Uterus (tissue), 4 donors: ENCODE results near the gene GPR135. TPM values are rescaled to one million over a fixed set of nuclear protein-coding genes. Genes with fewer than 3 reads are reported as not detected.

ENCODE experiments used
- DNase-seq, 2 donors: peaks; one replicate each; pipeline ENCODE4 v3.0.0-alpha.2; 2019 to 2020
- H3K27ac ChIP-seq, 2 donors: fragments of 200-600 bp; sonication (generic); 1 replicate in 1 of 2; 2 replicates in 1 of 2; pipeline ENCODE4 v1.5.1; 2016 to 2018
- H3K27me3 ChIP-seq, 2 donors: fragments of 200-600 bp; sonication (generic); one replicate each; pipeline ENCODE4 v1.5.1; 2018 to 2019; ENCODE audit warnings: control low read depth in 1 of 2
- H3K36me3 ChIP-seq, 2 donors: fragments of 200-600 bp; sonication (generic); one replicate each; pipeline ENCODE4 v1.5.1; 2019; ENCODE audit warnings: control low read depth in 1 of 2
- H3K4me1 ChIP-seq, 2 donors: fragments of 200-600 bp; sonication (generic); one replicate each; pipeline ENCODE4 v1.5.1; 2018 to 2019; ENCODE audit warnings: control low read depth in 1 of 2
- H3K4me3 ChIP-seq, 2 donors: fragments of 200-600 bp; sonication (generic); 1 replicate in 1 of 2; 2 replicates in 1 of 2; pipeline ENCODE4 v1.5.1; 2018 to 2019; ENCODE audit warnings: mild to moderate bottlenecking in 1 of 2
- H3K9me3 ChIP-seq, 2 donors: fragments of 200-600 bp; sonication (generic); one replicate each; pipeline ENCODE4 v1.5.1; 2019; ENCODE audit warnings: control low read depth in 1 of 2
- POLR2A ChIP-seq, 2 donors: fragments of 450-650 bp; IDR thresholded peaks; one replicate each; pipeline ENCODE4 v1.6.1; 2016; ENCODE audit warnings: antibody characterized with exemption in 2 of 2, mild to moderate bottlenecking in 1 of 2, moderate library complexity in 1 of 2
- intact Hi-C: fragments of 100-400 bp; cut with DNase I; formaldehyde crosslinking; loops from one replicate; pipeline ENCODE4 v1.15.1; 2023; ENCODE audit warnings: low total_unique reads
- total RNA-seq, 4 donors: library from RNA; depleted of rRNA in 3 of 4; stranded (reverse); fragments of >200 nt in 3 of 4; gene quantifications; one replicate each; pipeline versions ENCODE4 v1.1.0 to v1.2.4, GENCODE V29; 2014 to 2023
- TF ChIP-seq, protein P1 (sequence below), 4 experiments: fragments of 200-600 bp in 2 of 4; fragments of 450-650 bp in 2 of 4; sonication (generic) in 2 of 4; IDR thresholded peaks; one replicate each; pipeline ENCODE4 v1.5.1; 2016 to 2019; ENCODE audit warnings: antibody characterized with exemption in 4 of 4, mild to moderate bottlenecking in 2 of 4, moderate library complexity in 1 of 4
- donor health status: DM: yes; HTN: yes; CAD: no.

GPR135 gene
- total RNA-seq, 4 donors from 2014 or later: 2.9 to 10.2 (median 4.5) TPM

- Histone ChIP-seq H3K9me3 (no peaks in the 10 kb centered on the region), H3K4me1 (no peaks in the 10 kb centered on the region), H3K27ac (no peak overlapping the region), H3K4me3 (no peak overlapping the region), H3K27me3 (no peaks in the 10 kb centered on the region), H3K36me3 (no peaks in the 10 kb centered on the region)
- no peak for DNase-seq
- intact Hi-C loops: no loop called here
- no peak for TF ChIP-seq POLR2A (IDR thresholded peaks at IDR 0.05)
- TF ChIP-seq, protein P1, sequence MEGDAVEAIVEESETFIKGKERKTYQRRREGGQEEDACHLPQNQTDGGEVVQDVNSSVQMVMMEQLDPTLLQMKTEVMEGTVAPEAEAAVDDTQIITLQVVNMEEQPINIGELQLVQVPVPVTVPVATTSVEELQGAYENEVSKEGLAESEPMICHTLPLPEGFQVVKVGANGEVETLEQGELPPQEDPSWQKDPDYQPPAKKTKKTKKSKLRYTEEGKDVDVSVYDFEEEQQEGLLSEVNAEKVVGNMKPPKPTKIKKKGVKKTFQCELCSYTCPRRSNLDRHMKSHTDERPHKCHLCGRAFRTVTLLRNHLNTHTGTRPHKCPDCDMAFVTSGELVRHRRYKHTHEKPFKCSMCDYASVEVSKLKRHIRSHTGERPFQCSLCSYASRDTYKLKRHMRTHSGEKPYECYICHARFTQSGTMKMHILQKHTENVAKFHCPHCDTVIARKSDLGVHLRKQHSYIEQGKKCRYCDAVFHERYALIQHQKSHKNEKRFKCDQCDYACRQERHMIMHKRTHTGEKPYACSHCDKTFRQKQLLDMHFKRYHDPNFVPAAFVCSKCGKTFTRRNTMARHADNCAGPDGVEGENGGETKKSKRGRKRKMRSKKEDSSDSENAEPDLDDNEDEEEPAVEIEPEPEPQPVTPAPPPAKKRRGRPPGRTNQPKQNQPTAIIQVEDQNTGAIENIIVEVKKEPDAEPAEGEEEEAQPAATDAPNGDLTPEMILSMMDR (IDR thresholded peaks at IDR 0.05): no peak
Measured at GRCh38 chr14:59475709-59476108, 10.5 kb upstream of the GPR135 start.

- no peaks in the 10 kb centered on the region for H3K27me3 ChIP-seq
- H3K27ac ChIP-seq: peak overlapping the region in 1 of 2 donors; percentile 34
- TF ChIP-seq, protein P1 (IDR thresholded peaks at IDR 0.05): no peak
- no peak for TF ChIP-seq POLR2A (IDR thresholded peaks at IDR 0.05)
- no peaks in the 10 kb centered on the region for H3K36me3 ChIP-seq
- no peak overlapping the region for H3K4me3 ChIP-seq
- H3K9me3 ChIP-seq: no peaks in the 10 kb centered on the region
- intact Hi-C loops: no loop called here
- no peak for DNase-seq
- no peaks in the 10 kb centered on the region for H3K4me1 ChIP-seq
Measured at GRCh38 chr14:59474172-59474571, 9.0 kb upstream of the GPR135 start.

DNA sequence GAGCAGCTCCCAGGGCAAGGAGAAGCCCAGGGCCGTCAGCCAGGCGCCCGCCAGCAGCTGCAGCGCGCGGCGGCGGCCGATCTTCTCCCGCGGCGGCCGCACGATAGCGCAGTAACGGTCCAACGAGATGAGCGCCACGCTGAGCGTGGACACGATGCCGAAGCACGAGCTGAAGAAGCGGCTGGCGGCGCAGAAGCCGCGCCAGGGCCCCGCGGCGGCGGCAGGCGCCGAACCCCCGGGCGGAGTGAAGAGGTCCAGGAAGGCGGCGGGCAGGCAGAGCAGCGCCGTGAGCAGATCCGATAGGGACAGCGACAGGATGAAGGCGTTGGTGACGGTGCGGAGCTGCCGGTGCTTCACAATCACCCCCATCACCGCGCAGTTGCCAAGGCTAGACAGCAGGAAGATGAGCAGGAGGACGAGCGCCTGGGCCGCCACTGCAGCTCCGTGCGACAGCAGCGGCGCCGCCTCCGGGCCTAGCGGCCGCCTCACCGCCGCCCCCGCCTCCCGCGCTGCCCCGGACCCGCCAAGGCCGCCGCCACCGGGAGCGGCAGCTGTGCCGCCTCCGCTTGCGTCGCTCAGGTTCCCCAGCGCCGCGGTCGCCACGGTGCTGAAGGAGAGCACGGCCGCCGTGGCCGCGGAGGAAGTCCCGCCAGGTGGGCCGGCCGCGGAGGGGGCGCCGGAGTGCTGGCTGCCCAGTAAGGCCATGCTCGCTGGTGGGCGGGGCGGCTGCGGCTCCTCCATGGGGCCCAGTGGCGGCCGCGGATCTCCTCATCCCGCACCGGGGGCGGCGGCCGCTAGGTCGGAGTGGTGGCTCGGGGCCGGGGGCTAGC is 479 bp downstream of the GPR135 start:
- Histone ChIP-seq H3K4me1 (peaks cover 0 to 3% of the 10 kb centered on the region in 2 donors), H3K36me3 (no peaks in the 10 kb centered on the region), H3K4me3 (peak overlapping the region; percentile 37 to 65), H3K27me3 (no peaks in the 10 kb centered on the region), H3K9me3 (no peaks in the 10 kb centered on the region), H3K27ac (peak overlapping the region; percentile 71 to 89)
- TF ChIP-seq, protein P1 (IDR thresholded peaks at IDR 0.05): peak in 1 of 4 experiments; percentile 11
- peak in 1 of 2 donors; percentile 27 for TF ChIP-seq POLR2A (IDR thresholded peaks at IDR 0.05)
- DNase-seq: peak; percentile 67 to 76
- intact Hi-C loops: no loop called here

GRCh38 chr14:59463787-59464485 is 1.2 kb downstream of the GPR135 start:
- Histone ChIP-seq H3K27ac (peak overlapping the region; percentile 71 to 89), H3K4me3 (peak overlapping the region; percentile 37 to 65), H3K27me3 (no peaks in the 10 kb centered on the region), H3K9me3 (no peaks in the 10 kb centered on the region), H3K4me1 (peaks cover 0 to 3% of the 10 kb centered on the region in 2 donors), H3K36me3 (no peaks in the 10 kb centered on the region)
- DNase-seq: no peak
- intact Hi-C loops: no loop called here
- TF ChIP-seq, protein P1 (IDR thresholded peaks at IDR 0.05): no peak
- TF ChIP-seq POLR2A (IDR thresholded peaks at IDR 0.05): no peak

- Histone ChIP-seq H3K9me3 (no peaks in the 10 kb centered on the region), H3K27me3 (no peaks in the 10 kb centered on the region), H3K4me3 (no peak overlapping the region), H3K4me1 (peaks cover 0 to 3% of the 10 kb centered on the region in 2 donors), H3K27ac (no peak overlapping the region), H3K36me3 (no peaks in the 10 kb centered on the region)
- TF ChIP-seq POLR2A (IDR thresholded peaks at IDR 0.05): no peak
- TF ChIP-seq, protein P1 (IDR thresholded peaks at IDR 0.05): no peak
- no peak for DNase-seq
- intact Hi-C loops: no loop called here
Measured at GRCh38 chr14:59461891-59462290, 3.3 kb downstream of the GPR135 start.
